ENCODE results near the gene PNPLA6. TPM values are rescaled to one million over a fixed set of nuclear protein-coding genes. Genes with fewer than 3 reads are reported as not detected.

The PNPLA6 gene
- total and polyA plus RNA-seq, 2 experiments from 2014 or later, result 66.6 to 135 TPM

GRCh38 chr19:7528192-7528519 lies 7.4 kb upstream of the PNPLA6 start:
- Histone ChIP-seq H3K27ac (ENCODE audit: low read depth) (no peak overlapping the region), H3K4me2 (no peak overlapping the region), H3K4me3 (no peak overlapping the region), H4K20me1 (replicated peaks; ENCODE audit: insufficient read depth) (no peaks in the 10 kb centered on the region), H3K79me2 (replicated peaks; ENCODE audit: insufficient read depth) (peaks cover 2% of the 10 kb centered on the region; the same call in 1 of the 2 replicates), H2AFZ (no peak overlapping the region), H3K27me3 (ENCODE audit: insufficient read depth) (no peaks in the 10 kb centered on the region), H3K4me1 (ENCODE audit: insufficient read depth) (peaks cover 4% of the 10 kb centered on the region; the same call in 1 of the 2 replicates), H3K9me2 (ENCODE audit: insufficient read depth) (no peaks in the 10 kb centered on the region), H3K36me3 (ENCODE audit: insufficient read depth) (no peaks in the 10 kb centered on the region), H3F3A (replicated peaks; ENCODE audit: low read depth) (peaks cover 5% of the 10 kb centered on the region; the same call in 1 of the 2 replicates)
- DNase-seq (ENCODE audit: low spot score) (no peak), ATAC-seq (no peak)
- no peaks in the 10 kb centered on the region; the same call in 2 of the 3 replicates for H3K4me1 Mint-ChIP-seq
- H3K4me3 Mint-ChIP-seq, result no peak overlapping the region
- peaks cover 2% of the 10 kb centered on the region for H3K27me3 Mint-ChIP-seq (ENCODE audit: insufficient read depth, low read depth, poor library complexity)
- H3K27ac Mint-ChIP-seq, result no peak overlapping the region
- TF ChIP-seq STAT1 (IDR thresholded peaks at IDR 0.05; ENCODE audit: unreplicated experiment) (no peak), NANOG (IDR thresholded peaks at IDR 0.05; ENCODE audit: borderline replicate concordance) (no peak), ZNF462 (CRISPR knock-in tag; IDR thresholded peaks at IDR 0.05) (no peak), EZH2 (IDR thresholded peaks at IDR 0.05; ENCODE audit: low read depth, unreplicated experiment) (no peak), POLR2AphosphoS5 (IDR thresholded peaks at IDR 0.05; ENCODE audit: low read depth) (no peak), EZH2phosphoT487 (IDR thresholded peaks at IDR 0.05; ENCODE audit: unreplicated experiment) (no peak), REST (IDR thresholded peaks at IDR 0.05; ENCODE audit: unreplicated experiment) (no peak), JUNB (IDR thresholded peaks at IDR 0.05; ENCODE audit: unreplicated experiment) (no peak)
- TF ChIP-seq, protein P1, sequence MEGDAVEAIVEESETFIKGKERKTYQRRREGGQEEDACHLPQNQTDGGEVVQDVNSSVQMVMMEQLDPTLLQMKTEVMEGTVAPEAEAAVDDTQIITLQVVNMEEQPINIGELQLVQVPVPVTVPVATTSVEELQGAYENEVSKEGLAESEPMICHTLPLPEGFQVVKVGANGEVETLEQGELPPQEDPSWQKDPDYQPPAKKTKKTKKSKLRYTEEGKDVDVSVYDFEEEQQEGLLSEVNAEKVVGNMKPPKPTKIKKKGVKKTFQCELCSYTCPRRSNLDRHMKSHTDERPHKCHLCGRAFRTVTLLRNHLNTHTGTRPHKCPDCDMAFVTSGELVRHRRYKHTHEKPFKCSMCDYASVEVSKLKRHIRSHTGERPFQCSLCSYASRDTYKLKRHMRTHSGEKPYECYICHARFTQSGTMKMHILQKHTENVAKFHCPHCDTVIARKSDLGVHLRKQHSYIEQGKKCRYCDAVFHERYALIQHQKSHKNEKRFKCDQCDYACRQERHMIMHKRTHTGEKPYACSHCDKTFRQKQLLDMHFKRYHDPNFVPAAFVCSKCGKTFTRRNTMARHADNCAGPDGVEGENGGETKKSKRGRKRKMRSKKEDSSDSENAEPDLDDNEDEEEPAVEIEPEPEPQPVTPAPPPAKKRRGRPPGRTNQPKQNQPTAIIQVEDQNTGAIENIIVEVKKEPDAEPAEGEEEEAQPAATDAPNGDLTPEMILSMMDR (conservative IDR thresholded peaks at IDR 0.05; ENCODE audit: low read depth in 2 of 2), result no peak
- peaks cover 6% of the 10 kb centered on the region for H3K36me3 Mint-ChIP-seq (ENCODE audit: low read depth)
- no peaks in the 10 kb centered on the region for H3K9me3 Mint-ChIP-seq
